Liver (tissue), 3 donors: ENCODE measurements around the gene SLC25A6.

Experiments
- CTCF ChIP-seq: fragments of 150-350 bp; IDR thresholded peaks from 2 replicates; pipeline ENCODE4 v1.5.1; 2017; ENCODE audit warnings: improper control_type of control experiment, low read depth, low read length; ENCODE audit not compliant: missing input control
- GABPA ChIP-seq, 2 donors: IDR thresholded peaks in 1 of 2; conservative IDR thresholded peaks in 1 of 2; 2 replicates each; pipeline ENCODE4 v1.6.1; 2016; ENCODE audit warnings: antibody characterized with exemption in 2 of 2, mild to moderate bottlenecking in 1 of 2, moderate library complexity in 1 of 2
- MAX ChIP-seq: IDR thresholded peaks from 2 replicates; pipeline ENCODE4 v1.6.1; 2016; ENCODE audit warnings: antibody characterized with exemption
- RAD21 ChIP-seq, 2 donors: IDR thresholded peaks; 2 replicates each; pipeline ENCODE4 v1.6.1; 2016; ENCODE audit warnings: antibody characterized with exemption in 2 of 2, mild to moderate bottlenecking in 2 of 2
- TAF1 ChIP-seq: conservative IDR thresholded peaks from 2 replicates; pipeline ENCODE4 v1.6.1; 2016; ENCODE audit warnings: antibody characterized with exemption, mild to moderate bottlenecking
- TF ChIP-seq, protein P1 (sequence below): IDR thresholded peaks from 2 replicates; pipeline ENCODE4 v1.6.1; 2016; ENCODE audit warnings: antibody characterized with exemption, mild to moderate bottlenecking
- donor health status: healthy.
- donor health status: healthy.

DNA sequence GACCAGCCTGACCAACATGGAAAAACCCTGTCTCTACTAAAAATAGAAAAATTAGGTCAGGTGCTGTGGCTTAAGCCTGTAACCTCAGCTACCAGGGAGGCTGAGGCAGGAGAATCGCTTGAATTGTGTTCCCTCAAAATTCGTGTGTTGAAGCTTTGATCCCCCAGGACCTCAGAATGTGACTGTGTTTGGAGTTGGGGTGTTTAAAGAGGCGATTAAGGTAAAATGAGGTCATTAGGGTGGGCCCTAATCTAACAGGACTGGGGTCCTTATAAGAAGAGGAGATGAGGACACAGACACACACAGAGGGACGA lies 23.6 kb downstream of the SLC25A6 start:
- TF ChIP-seq GABPA (IDR thresholded peaks at IDR 0.05 in 1 of 2, conservative IDR thresholded peaks at IDR 0.05 in 1 of 2) (no peak), CTCF (no peak), RAD21 (IDR thresholded peaks at IDR 0.05) (no peak), TAF1 (no peak), MAX (no peak)
- TF ChIP-seq, protein P1, sequence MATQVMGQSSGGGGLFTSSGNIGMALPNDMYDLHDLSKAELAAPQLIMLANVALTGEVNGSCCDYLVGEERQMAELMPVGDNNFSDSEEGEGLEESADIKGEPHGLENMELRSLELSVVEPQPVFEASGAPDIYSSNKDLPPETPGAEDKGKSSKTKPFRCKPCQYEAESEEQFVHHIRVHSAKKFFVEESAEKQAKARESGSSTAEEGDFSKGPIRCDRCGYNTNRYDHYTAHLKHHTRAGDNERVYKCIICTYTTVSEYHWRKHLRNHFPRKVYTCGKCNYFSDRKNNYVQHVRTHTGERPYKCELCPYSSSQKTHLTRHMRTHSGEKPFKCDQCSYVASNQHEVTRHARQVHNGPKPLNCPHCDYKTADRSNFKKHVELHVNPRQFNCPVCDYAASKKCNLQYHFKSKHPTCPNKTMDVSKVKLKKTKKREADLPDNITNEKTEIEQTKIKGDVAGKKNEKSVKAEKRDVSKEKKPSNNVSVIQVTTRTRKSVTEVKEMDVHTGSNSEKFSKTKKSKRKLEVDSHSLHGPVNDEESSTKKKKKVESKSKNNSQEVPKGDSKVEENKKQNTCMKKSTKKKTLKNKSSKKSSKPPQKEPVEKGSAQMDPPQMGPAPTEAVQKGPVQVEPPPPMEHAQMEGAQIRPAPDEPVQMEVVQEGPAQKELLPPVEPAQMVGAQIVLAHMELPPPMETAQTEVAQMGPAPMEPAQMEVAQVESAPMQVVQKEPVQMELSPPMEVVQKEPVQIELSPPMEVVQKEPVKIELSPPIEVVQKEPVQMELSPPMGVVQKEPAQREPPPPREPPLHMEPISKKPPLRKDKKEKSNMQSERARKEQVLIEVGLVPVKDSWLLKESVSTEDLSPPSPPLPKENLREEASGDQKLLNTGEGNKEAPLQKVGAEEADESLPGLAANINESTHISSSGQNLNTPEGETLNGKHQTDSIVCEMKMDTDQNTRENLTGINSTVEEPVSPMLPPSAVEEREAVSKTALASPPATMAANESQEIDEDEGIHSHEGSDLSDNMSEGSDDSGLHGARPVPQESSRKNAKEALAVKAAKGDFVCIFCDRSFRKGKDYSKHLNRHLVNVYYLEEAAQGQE: no peak
